Calu3 (cell line): Measurements from ENCODE around the gene COL7A1. TPM values are rescaled to one million over a fixed set of nuclear protein-coding genes. Genes with fewer than 3 reads are reported as not detected.

Experiments
- BruUV-seq: library from RNA; stranded (reverse); fragments of 400-500 nt; replicated peaks from 2 replicates; lab custom pipeline; 2021; lab: Mats Ljungman, UMichigan
- CTCF ChIA-PET: fragments of 300-600 bp; sonication (Branson Sonifier 250); formaldehyde crosslinking; loops from one replicate; lab custom pipeline; 2022; ENCODE audit warnings: antibody characterized with exemption; lab: Charles Lee
- DNase-seq: peaks from one replicate; pipeline ENCODE4 v3.0.0; 2022
- H3K27ac Mint-ChIP-seq: one replicate; pipeline ENCODE4 v1.8.0; 2022; ENCODE audit warnings: mixed read lengths; ENCODE audit not compliant: unreplicated experiment
- H3K27me3 Mint-ChIP-seq: one replicate; pipeline ENCODE4 v1.8.0; 2022; ENCODE audit warnings: mixed read lengths; ENCODE audit not compliant: unreplicated experiment
- H3K36me3 Mint-ChIP-seq: one replicate; pipeline ENCODE4 v1.8.0; 2022; ENCODE audit warnings: mild to moderate bottlenecking, moderate library complexity, mixed read lengths; ENCODE audit not compliant: insufficient read depth, unreplicated experiment
- H3K4me1 Mint-ChIP-seq: one replicate; pipeline ENCODE4 v1.8.0; 2022; ENCODE audit warnings: mild to moderate bottlenecking, low read depth, mixed read lengths; ENCODE audit not compliant: unreplicated experiment
- H3K4me3 Mint-ChIP-seq: one replicate; pipeline ENCODE4 v1.8.0; 2022; ENCODE audit warnings: mild to moderate bottlenecking, low read depth, moderate library complexity, mixed read lengths; ENCODE audit not compliant: unreplicated experiment
- H3K9me3 Mint-ChIP-seq: one replicate; pipeline ENCODE4 v1.8.0; 2022; ENCODE audit warnings: low read depth, mixed read lengths; ENCODE audit not compliant: unreplicated experiment
- intact Hi-C: fragments of 100-400 bp; cut with micrococcal nuclease; formaldehyde crosslinking; loops from one replicate; pipeline ENCODE4 v1.10.0; 2022; ENCODE audit not compliant: unreplicated experiment
- total RNA-seq: library from RNA; stranded (reverse); gene quantifications from 2 replicates; pipeline ENCODE4 v1.2.3, GENCODE V29; 2022
- TF ChIP-seq, protein P1 (sequence below): fragments of 200-600 bp; IDR thresholded peaks from one replicate; pipeline ENCODE4 v1.8.0; 2022; ENCODE audit warnings: antibody characterized with exemption; ENCODE audit not compliant: unreplicated experiment

Gene COL7A1
- total RNA-seq, 1 experiment from 2014 or later: 13.9 TPM

DNA sequence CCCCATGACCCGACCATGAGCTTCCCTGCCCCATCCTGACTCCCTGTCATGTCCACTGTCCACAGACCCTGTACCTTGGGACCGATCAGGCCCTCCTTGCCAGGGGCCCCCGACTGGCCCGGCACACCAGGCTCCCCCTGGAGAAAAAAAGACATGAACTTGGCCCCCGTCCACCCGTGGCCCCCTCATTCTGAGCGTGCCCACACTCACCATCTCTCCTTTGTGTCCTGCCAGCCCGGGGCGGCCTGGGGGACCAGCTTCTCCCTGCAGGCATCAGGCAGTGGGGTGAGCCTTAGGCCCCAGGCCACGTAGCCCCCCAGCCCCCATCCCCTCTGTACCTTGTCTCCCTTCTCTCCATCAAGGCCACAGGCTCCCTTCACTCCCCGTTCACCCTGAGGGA is 27.6 kb downstream of the COL7A1 start:
- Mint-ChIP-seq H3K36me3 (peaks cover 5% of the 10 kb centered on the region), H3K4me3 (no peak overlapping the region), H3K27ac (no peak overlapping the region), H3K27me3 (no peaks in the 10 kb centered on the region), H3K9me3 (no peaks in the 10 kb centered on the region), H3K4me1 (peaks cover 30% of the 10 kb centered on the region)
- CTCF ChIA-PET: interaction anchor here (0.7 kb wide), 2 partner anchors 312 to 1504 kb away, joined by 8 read pairs; no protein-coding TSS in a partner anchor
- DNase-seq: no peak
- no TSS peak for BruUV-seq
- intact Hi-C loops: no loop called here
- TF ChIP-seq, protein P1, sequence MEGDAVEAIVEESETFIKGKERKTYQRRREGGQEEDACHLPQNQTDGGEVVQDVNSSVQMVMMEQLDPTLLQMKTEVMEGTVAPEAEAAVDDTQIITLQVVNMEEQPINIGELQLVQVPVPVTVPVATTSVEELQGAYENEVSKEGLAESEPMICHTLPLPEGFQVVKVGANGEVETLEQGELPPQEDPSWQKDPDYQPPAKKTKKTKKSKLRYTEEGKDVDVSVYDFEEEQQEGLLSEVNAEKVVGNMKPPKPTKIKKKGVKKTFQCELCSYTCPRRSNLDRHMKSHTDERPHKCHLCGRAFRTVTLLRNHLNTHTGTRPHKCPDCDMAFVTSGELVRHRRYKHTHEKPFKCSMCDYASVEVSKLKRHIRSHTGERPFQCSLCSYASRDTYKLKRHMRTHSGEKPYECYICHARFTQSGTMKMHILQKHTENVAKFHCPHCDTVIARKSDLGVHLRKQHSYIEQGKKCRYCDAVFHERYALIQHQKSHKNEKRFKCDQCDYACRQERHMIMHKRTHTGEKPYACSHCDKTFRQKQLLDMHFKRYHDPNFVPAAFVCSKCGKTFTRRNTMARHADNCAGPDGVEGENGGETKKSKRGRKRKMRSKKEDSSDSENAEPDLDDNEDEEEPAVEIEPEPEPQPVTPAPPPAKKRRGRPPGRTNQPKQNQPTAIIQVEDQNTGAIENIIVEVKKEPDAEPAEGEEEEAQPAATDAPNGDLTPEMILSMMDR: no peak

DNA sequence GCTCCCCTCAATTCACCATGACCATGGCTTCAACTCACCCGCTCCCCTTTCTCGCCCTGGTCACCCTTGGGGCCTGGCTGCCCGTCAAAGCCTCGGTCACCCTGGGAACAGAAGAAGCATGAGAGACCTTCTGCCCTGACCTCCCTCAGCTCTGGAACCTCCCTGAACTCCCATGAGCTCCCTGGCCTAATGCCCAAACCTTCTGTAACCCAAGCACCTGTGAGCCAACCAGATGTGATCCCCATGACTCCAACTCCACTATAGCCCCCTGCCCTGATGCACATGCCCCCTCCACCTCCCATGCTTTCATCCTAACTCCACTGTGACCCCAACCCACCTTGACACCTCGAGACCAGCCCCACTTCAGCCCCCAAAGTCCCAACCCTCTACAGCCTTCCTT is 28.0 kb downstream of the COL7A1 start:
- CTCF ChIA-PET: interaction anchor here (0.7 kb wide), 2 partner anchors 312 to 1504 kb away, joined by 8 read pairs; no protein-coding TSS in a partner anchor
- no TSS peak for BruUV-seq
- no peaks in the 10 kb centered on the region for H3K9me3 Mint-ChIP-seq

DNA sequence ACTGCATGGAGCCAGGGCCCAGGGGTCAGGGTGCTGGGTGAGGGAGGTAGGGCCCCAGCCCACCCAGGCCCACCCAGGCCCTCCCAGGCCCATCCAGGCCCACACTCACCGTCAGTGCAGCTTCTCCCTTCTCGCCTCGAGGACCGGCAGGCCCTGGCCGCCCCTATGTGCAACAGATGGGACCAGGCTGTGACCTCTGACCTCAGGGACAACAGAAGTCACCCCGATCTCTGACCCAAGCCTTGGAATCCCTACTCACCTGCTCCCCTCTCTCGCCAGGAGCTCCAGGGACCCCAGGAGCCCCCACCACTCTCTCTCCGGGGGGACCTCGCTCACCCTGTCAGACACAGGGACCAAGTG is 28.7 kb downstream of the COL7A1 start:
- H3K27me3 Mint-ChIP-seq: no peaks in the 10 kb centered on the region
- H3K9me3 Mint-ChIP-seq: no peaks in the 10 kb centered on the region
- BruUV-seq: no TSS peak
- CTCF ChIA-PET: interaction anchor here (0.7 kb wide), 1 partner anchor 378 kb away, joined by 6 read pairs; no protein-coding TSS in a partner anchor
- no peak overlapping the region for H3K4me3 Mint-ChIP-seq
- H3K4me1 Mint-ChIP-seq: peaks cover 30% of the 10 kb centered on the region
- peaks cover 5% of the 10 kb centered on the region for H3K36me3 Mint-ChIP-seq
- no peak overlapping the region for H3K27ac Mint-ChIP-seq
- DNase-seq: no peak
- intact Hi-C loops: no loop called here
- TF ChIP-seq, protein P1: no peak

More for the DNA sequence above, 28.0 kb downstream of the COL7A1 start:
- peaks cover 30% of the 10 kb centered on the region for H3K4me1 Mint-ChIP-seq
- intact Hi-C loops: no loop called here
- DNase-seq: no peak
- TF ChIP-seq, protein P1: no peak
- no peak overlapping the region for H3K4me3 Mint-ChIP-seq
- no peak overlapping the region for H3K27ac Mint-ChIP-seq
- H3K36me3 Mint-ChIP-seq: peaks cover 5% of the 10 kb centered on the region
- H3K27me3 Mint-ChIP-seq: no peaks in the 10 kb centered on the region

DNA sequence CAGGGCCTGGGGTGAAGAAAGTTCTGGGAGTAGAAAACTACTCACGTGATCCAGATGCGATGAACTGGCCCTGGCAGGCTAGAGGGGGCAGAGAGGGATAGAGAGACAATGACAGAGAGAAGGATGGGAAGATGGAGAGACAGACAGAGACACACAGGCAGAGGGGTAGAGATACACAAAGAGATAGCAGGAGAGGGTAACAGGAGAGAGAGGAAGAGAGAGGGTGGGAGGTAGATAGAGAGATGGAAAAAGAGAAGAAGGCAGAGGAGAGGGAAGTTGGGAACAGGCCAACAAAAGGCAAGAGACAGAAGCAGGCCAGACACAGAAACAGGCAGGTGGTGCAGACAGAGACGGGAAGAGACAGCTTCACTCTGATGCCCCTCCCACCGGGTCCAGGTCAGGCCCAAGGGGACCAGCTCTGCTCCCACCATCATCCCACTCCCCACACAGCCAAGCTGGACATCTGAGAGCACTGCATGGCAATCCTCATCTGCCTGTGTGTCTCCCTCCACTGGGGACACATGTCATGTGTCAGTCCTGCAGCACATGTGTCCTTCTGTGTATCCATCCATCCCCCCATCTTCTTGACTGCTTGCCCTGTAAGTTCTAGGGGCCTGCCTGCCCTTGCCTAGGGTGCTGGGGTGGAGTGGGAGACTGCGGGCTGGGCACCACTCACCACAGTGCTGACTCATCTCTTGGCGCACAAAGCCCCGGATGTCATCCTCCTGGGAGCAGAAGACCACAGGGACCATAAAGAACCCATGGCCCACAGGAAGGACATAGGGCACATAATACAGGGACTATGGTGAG is 29.3 kb downstream of the COL7A1 start:
- no TSS peak for BruUV-seq
- Mint-ChIP-seq H3K36me3 (peaks cover 5% of the 10 kb centered on the region), H3K4me1 (peaks cover 30% of the 10 kb centered on the region), H3K9me3 (no peaks in the 10 kb centered on the region), H3K27ac (no peak overlapping the region), H3K4me3 (no peak overlapping the region), H3K27me3 (no peaks in the 10 kb centered on the region)
- TF ChIP-seq, protein P1: no peak
- intact Hi-C loops: no loop called here
- peak; percentile 13 for DNase-seq
- CTCF ChIA-PET: no interaction called here
